GM10248 (cell line): ENCODE results near the gene CTNNA3.

ENCODE experiments used
- CTCF ChIA-PET: fragments of 300-600 bp; sonication (Branson Sonifier 250); formaldehyde crosslinking; extraction: SDS; loops from one replicate; lab custom pipeline; 2021; ENCODE audit warnings: antibody characterized with exemption; lab: Yijun Ruan, JAX
- POLR2A ChIA-PET: fragments of 350-650 bp; sonication (Branson Sonifier 250); formaldehyde crosslinking; extraction: SDS; loops from one replicate; lab custom pipeline; 2020; ENCODE audit warnings: antibody characterized with exemption; lab: Yijun Ruan, JAX
- DNase-seq: peaks from one replicate; pipeline ENCODE4 v3.0.0; 2012; ENCODE audit errors: extremely low spot score
- TF ChIP-seq, protein P1 (sequence below): IDR thresholded peaks from 2 replicates; pipeline ENCODE4 v1.5.1; 2012; ENCODE audit warnings: mild to moderate bottlenecking, low read depth; ENCODE audit errors: extremely low read depth, missing control alignments, control extremely low read depth

The CTNNA3 gene

GRCh38 chr10:66252986-66253385, 1443.0 kb downstream of the CTNNA3 start:
- POLR2A ChIA-PET = no interaction called here
- TF ChIP-seq, protein P1, sequence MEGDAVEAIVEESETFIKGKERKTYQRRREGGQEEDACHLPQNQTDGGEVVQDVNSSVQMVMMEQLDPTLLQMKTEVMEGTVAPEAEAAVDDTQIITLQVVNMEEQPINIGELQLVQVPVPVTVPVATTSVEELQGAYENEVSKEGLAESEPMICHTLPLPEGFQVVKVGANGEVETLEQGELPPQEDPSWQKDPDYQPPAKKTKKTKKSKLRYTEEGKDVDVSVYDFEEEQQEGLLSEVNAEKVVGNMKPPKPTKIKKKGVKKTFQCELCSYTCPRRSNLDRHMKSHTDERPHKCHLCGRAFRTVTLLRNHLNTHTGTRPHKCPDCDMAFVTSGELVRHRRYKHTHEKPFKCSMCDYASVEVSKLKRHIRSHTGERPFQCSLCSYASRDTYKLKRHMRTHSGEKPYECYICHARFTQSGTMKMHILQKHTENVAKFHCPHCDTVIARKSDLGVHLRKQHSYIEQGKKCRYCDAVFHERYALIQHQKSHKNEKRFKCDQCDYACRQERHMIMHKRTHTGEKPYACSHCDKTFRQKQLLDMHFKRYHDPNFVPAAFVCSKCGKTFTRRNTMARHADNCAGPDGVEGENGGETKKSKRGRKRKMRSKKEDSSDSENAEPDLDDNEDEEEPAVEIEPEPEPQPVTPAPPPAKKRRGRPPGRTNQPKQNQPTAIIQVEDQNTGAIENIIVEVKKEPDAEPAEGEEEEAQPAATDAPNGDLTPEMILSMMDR = no peak
- DNase-seq = no peak
- CTCF ChIA-PET = interaction anchor here (1.2 kb wide), 1 partner anchor 10 kb away, joined by 3 read pairs; no protein-coding TSS in a partner anchor

DNA sequence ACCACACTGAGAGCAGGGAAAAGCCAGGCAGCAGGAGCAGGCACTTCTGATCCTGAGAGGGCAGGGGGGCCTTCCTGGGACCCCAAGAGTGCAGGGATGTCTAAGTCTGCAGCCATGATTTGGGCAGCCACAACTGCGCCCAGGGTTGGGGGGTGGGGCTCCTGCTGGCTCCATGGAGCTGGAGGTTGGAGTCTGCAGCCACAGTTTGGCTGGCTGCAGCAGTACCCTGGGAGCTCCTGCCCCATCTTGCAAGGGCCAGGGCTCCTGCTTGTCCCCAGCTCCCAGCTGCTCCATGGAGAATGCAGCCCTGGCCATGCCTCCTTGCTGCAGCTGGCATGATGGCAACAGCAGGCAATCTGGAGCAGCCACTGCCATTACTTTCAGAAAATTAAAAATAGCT, 1449.8 kb downstream of the CTNNA3 start:
- ChIA-PET POLR2A (no interaction called here), CTCF (no interaction called here)
- no peak for DNase-seq
- TF ChIP-seq, protein P1 = no peak

DNA sequence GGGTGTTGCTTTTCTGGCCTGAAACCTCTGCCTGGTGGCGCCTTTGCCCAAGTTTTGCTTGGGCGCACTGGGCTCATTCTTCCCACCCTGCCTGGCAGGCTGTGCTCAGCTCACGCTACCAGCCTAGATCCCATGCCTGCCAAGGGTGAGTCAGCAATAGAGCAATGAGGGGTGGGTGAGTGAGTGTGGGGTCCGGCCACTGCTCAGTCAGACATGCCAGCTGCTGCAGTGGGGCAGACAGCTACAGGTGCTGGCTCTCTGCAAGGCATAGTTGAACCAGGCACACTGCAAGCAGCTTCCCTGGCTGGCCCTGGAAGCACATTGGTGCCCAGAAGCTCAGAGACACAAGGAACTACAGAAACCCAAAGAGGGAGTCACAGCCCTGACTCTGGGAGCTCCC, 1451.0 kb downstream of the CTNNA3 start:
- no peak for DNase-seq
- TF ChIP-seq, protein P1 = no peak
- CTCF ChIA-PET = interaction anchor here (1.6 kb wide), 1 partner anchor 11 kb away, joined by 4 read pairs; no protein-coding TSS in a partner anchor
- POLR2A ChIA-PET = no interaction called here

- TF ChIP-seq, protein P1 = no peak
- ChIA-PET POLR2A (no interaction called here), CTCF (interaction anchor here (0.9 kb wide), 1 partner anchor 10 kb away, joined by 3 read pairs; no protein-coding TSS in a partner anchor)
- no peak for DNase-seq
These were observed 1453.1 kb downstream of the CTNNA3 start for GRCh38 chr10:66242885-66243284.

DNA sequence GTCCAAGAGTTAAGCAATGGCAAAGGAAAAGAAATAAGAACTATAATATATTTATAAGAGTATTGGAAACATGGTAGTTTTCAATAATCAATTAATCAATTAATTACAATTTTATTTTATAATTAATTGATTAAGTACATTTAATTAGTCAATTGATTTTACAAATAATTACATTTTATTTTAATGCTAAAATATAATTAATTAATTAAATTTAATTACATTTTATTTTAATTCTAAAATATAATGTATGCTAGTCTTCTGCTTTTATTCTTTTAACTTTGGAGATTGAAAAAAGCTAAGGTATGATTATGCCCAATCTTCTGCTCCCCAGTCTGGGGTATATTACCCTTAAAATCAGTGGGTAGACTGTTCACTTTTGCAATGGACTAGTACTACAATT, 1456.9 kb downstream of the CTNNA3 start:
- TF ChIP-seq, protein P1 = no peak
- ChIA-PET CTCF (no interaction called here), POLR2A (no interaction called here)
- no peak for DNase-seq

DNA sequence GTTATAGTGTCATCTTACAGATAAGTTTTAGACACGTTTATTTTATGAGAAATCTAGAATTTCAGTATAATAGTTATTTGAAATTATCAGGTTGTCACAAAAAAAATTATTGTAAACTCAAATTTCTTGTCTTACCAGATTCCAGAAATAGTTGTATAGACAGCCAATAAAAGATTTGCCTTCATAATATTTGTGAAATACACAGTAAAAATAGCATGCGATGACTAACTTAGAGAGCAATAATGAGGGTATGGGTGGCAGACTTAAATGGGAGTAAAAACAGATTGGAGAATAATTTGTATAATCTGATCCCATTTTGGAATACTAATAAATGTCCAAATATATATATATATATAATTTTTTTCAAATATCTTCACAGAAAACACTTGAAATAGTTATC, 1457.7 kb downstream of the CTNNA3 start:
- ChIA-PET POLR2A (no interaction called here), CTCF (no interaction called here)
- TF ChIP-seq, protein P1 = no peak
- DNase-seq = no peak

DNA sequence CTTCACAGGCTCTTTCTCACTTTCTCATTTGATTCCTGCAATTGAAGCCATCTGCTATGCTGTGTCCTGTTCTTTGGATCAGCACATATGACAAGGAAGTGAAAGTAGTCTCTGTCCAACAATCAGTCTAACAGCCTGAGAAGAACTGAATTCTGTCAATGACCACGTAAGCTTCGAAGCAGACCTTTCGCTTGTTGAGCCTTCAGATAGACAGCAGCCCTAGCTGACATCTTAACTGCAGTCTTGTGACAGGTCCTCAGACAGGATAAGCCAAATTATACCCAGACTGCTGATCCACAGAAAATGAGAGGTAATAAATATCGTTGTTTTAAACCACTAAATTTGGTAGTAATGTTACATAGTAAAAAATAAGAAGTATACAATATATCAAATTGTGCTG, 1461.1 kb downstream of the CTNNA3 start:
- ChIA-PET POLR2A (no interaction called here), CTCF (no interaction called here)
- TF ChIP-seq, protein P1 = no peak
- DNase-seq = no peak
